Fibroblast of pulmonary artery (primary cell): ENCODE data around the gene MITF.

Source experiments
- DNase-seq: peaks from one replicate; pipeline ENCODE4 v3.0.0-alpha.2; 2010; ENCODE audit warnings: low read depth
- H3K4me3 ChIP-seq: replicated peaks from 2 replicates; pipeline ENCODE4 v1.5.1; 2011; ENCODE audit warnings: low read depth, mild to moderate bottlenecking, control low read depth, low read length, moderate library complexity
- CTCF ChIP-seq: IDR thresholded peaks from 2 replicates; pipeline ENCODE4 v1.5.1; 2011; ENCODE audit warnings: mild to moderate bottlenecking, control low read depth, low read length, inconsistent platforms; ENCODE audit errors: missing control alignments

The MITF gene

GRCh38 chr3:69739204-69740102 lies at the start of gene MITF:
MITF (plus strand) TSS chr3:69739464; CDS start chr3:69739598, 134 bp downstream.
- H3K4me3 ChIP-seq = peak within 1 kb of the TSS; percentile 79
- peak; percentile 87 for DNase-seq
- no peak for TF ChIP-seq CTCF

GRCh38 chr3:69691860-69692259 lies 47.4 kb upstream of the MITF start:
- TF ChIP-seq CTCF = no peak
- no peak for DNase-seq
- no peak overlapping the region for H3K4me3 ChIP-seq

- no peak overlapping the region for H3K4me3 ChIP-seq
- no peak for TF ChIP-seq CTCF
- no peak for DNase-seq
These were observed 46.5 kb upstream of the MITF start for GRCh38 chr3:69692761-69693160.

- no peak for TF ChIP-seq CTCF
- H3K4me3 ChIP-seq = no peak overlapping the region
- no peak for DNase-seq
These were observed 43.8 kb upstream of the MITF start for GRCh38 chr3:69695443-69695842.

- no peak for DNase-seq
These were observed 43.3 kb upstream of the MITF start for GRCh38 chr3:69695933-69696332.

GRCh38 chr3:69696367-69696766 lies 42.9 kb upstream of the MITF start:
- no peak for DNase-seq
- TF ChIP-seq CTCF = no peak
- H3K4me3 ChIP-seq = no peak overlapping the region

More at GRCh38 chr3:69695933-69696332, 43.3 kb upstream of the MITF start:
- no peak overlapping the region for H3K4me3 ChIP-seq
- TF ChIP-seq CTCF = no peak

GRCh38 chr3:69697381-69697780 lies 41.9 kb upstream of the MITF start:
- H3K4me3 ChIP-seq = no peak overlapping the region
- no peak for TF ChIP-seq CTCF
- no peak for DNase-seq
